ENCODE results near the gene NSUN7. TPM values are rescaled to one million over a fixed set of nuclear protein-coding genes. Genes with fewer than 3 reads are reported as not detected.

The NSUN7 gene
- polyA plus RNA-seq, 1 donor from 2014 or later, result 0.51 TPM

DNA sequence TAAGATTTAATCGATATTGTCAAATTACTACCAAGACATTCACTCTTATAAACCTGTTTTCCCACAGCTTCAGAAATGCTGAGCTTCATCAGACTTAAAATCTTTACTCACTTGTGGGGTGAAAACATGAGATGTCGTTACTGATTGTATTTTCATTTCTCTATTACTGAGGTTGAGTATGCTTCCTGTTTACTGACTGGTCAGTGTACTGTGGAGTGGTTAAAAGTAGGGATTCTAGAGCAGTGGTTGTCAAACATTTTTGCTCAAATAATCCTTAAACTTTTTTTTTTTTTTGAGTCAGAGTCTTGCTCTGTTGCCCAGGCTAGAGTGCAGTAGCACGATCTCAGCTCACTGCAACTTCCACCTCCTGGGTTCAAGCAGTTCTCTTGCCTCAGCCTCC lies 50.3 kb downstream of the NSUN7 start:
- Histone ChIP-seq H3K79me2 (replicated peaks; ENCODE audit: insufficient read depth, low read length) (no peaks in the 10 kb centered on the region), H3K36me3 (ENCODE audit: insufficient read depth, low read length) (no peaks in the 10 kb centered on the region), H3K9me2 (ENCODE audit: insufficient read depth, low read length) (no peaks in the 10 kb centered on the region), H4K20me1 (ENCODE audit: insufficient read depth) (no peaks in the 10 kb centered on the region), H3K27ac (ENCODE audit: low read length) (no peak overlapping the region), H3K9ac (ENCODE audit: low read length) (no peak overlapping the region), H3K4me2 (ENCODE audit: low read length) (no peak overlapping the region), H3K4me3 (ENCODE audit: low read length) (no peak overlapping the region), H3K27me3 (ENCODE audit: insufficient read depth, low read depth, low read length) (no peaks in the 10 kb centered on the region), H3K9me3 (ENCODE audit: low read length) (no peaks in the 10 kb centered on the region), H3F3A (ENCODE audit: insufficient read depth, low read length, poor library complexity, severe bottlenecking) (no peaks in the 10 kb centered on the region), H2AFZ (ENCODE audit: low read depth, low read length) (no peak overlapping the region)
- TF ChIP-seq EP300 (conservative IDR thresholded peaks at IDR 0.05; ENCODE audit: poor library complexity, severe bottlenecking) (no peak), EZH2 (IDR thresholded peaks at IDR 0.05; ENCODE audit: borderline replicate concordance, insufficient read depth, low read length, poor library complexity, severe bottlenecking) (no peak), MXI1 (conservative IDR thresholded peaks at IDR 0.05; ENCODE audit: poor library complexity, severe bottlenecking) (no peak), RAD21 (conservative IDR thresholded peaks at IDR 0.05) (no peak), POLR2AphosphoS5 (IDR thresholded peaks at IDR 0.05) (no peak), TAF1 (IDR thresholded peaks at IDR 0.05; ENCODE audit: low read depth) (no peak), SMC3 (conservative IDR thresholded peaks at IDR 0.05; ENCODE audit: poor library complexity) (no peak)
- TF ChIP-seq, protein P1, sequence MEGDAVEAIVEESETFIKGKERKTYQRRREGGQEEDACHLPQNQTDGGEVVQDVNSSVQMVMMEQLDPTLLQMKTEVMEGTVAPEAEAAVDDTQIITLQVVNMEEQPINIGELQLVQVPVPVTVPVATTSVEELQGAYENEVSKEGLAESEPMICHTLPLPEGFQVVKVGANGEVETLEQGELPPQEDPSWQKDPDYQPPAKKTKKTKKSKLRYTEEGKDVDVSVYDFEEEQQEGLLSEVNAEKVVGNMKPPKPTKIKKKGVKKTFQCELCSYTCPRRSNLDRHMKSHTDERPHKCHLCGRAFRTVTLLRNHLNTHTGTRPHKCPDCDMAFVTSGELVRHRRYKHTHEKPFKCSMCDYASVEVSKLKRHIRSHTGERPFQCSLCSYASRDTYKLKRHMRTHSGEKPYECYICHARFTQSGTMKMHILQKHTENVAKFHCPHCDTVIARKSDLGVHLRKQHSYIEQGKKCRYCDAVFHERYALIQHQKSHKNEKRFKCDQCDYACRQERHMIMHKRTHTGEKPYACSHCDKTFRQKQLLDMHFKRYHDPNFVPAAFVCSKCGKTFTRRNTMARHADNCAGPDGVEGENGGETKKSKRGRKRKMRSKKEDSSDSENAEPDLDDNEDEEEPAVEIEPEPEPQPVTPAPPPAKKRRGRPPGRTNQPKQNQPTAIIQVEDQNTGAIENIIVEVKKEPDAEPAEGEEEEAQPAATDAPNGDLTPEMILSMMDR (IDR thresholded peaks at IDR 0.05; ENCODE audit: poor library complexity, severe bottlenecking), result no peak
- TF ChIP-seq, protein P2, sequence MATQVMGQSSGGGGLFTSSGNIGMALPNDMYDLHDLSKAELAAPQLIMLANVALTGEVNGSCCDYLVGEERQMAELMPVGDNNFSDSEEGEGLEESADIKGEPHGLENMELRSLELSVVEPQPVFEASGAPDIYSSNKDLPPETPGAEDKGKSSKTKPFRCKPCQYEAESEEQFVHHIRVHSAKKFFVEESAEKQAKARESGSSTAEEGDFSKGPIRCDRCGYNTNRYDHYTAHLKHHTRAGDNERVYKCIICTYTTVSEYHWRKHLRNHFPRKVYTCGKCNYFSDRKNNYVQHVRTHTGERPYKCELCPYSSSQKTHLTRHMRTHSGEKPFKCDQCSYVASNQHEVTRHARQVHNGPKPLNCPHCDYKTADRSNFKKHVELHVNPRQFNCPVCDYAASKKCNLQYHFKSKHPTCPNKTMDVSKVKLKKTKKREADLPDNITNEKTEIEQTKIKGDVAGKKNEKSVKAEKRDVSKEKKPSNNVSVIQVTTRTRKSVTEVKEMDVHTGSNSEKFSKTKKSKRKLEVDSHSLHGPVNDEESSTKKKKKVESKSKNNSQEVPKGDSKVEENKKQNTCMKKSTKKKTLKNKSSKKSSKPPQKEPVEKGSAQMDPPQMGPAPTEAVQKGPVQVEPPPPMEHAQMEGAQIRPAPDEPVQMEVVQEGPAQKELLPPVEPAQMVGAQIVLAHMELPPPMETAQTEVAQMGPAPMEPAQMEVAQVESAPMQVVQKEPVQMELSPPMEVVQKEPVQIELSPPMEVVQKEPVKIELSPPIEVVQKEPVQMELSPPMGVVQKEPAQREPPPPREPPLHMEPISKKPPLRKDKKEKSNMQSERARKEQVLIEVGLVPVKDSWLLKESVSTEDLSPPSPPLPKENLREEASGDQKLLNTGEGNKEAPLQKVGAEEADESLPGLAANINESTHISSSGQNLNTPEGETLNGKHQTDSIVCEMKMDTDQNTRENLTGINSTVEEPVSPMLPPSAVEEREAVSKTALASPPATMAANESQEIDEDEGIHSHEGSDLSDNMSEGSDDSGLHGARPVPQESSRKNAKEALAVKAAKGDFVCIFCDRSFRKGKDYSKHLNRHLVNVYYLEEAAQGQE (IDR thresholded peaks at IDR 0.05; ENCODE audit: borderline replicate concordance), result no peak

DNA sequence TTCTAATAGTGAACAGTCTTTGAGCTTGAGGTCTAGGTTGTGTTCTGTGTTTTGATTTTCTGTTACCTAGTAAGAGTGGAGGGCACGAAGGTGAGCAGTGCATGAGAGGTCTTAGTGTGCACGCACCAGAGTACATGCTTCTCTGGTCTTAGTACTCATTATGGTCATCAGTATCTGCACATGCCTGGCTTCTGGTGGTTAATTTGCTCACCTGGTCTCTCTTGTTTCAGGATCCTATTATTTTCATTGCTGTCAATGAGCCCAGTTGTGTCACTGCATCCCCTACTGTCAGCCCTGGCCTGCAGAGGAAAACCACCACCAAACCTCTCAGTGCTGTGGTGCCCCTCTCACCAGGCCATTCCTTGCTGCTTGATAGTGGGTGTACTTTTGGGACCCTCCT lies 54.8 kb downstream of the NSUN7 start:
- H3K4me2 ChIP-seq (ENCODE audit: low read length), result no peak overlapping the region
- H3F3A ChIP-seq (ENCODE audit: insufficient read depth, low read length, poor library complexity, severe bottlenecking), result no peaks in the 10 kb centered on the region
- H4K20me1 ChIP-seq (ENCODE audit: insufficient read depth), result no peaks in the 10 kb centered on the region
- TF ChIP-seq SMC3 (conservative IDR thresholded peaks at IDR 0.05; ENCODE audit: poor library complexity), result no peak
- no peak for TF ChIP-seq EP300 (conservative IDR thresholded peaks at IDR 0.05; ENCODE audit: poor library complexity, severe bottlenecking)
- no peak for TF ChIP-seq POLR2AphosphoS5 (IDR thresholded peaks at IDR 0.05)
- TF ChIP-seq TAF1 (IDR thresholded peaks at IDR 0.05; ENCODE audit: low read depth), result no peak
- H3K9me3 ChIP-seq (ENCODE audit: low read length), result no peaks in the 10 kb centered on the region
- H2AFZ ChIP-seq (ENCODE audit: low read depth, low read length), result no peak overlapping the region
- no peak overlapping the region for H3K27ac ChIP-seq (ENCODE audit: low read length)
- no peaks in the 10 kb centered on the region for H3K9me2 ChIP-seq (ENCODE audit: insufficient read depth, low read length)
- no peaks in the 10 kb centered on the region for H3K36me3 ChIP-seq (ENCODE audit: insufficient read depth, low read length)
- no peak overlapping the region for H3K4me3 ChIP-seq (ENCODE audit: low read length)
- no peak overlapping the region for H3K9ac ChIP-seq (ENCODE audit: low read length)
- H3K27me3 ChIP-seq (ENCODE audit: insufficient read depth, low read depth, low read length), result no peaks in the 10 kb centered on the region
- H3K79me2 ChIP-seq (replicated peaks; ENCODE audit: insufficient read depth, low read length), result no peaks in the 10 kb centered on the region

Measured in neural cell (in vitro differentiated cells).